ENCODE data around the gene CNKSR1.

CNKSR1 gene

GRCh38 chr1:26184883-26185282 is 7.6 kb downstream of the CNKSR1 start:
- no peak for DNase-seq (ENCODE audit: low read depth)

GRCh38 chr1:26187882-26188281 is 10.6 kb downstream of the CNKSR1 start:
- DNase-seq (ENCODE audit: low read depth): no peak

GRCh38 chr1:26188477-26188876 is 11.2 kb downstream of the CNKSR1 start:
- DNase-seq (ENCODE audit: low read depth): no peak

- no peak for DNase-seq (ENCODE audit: low read depth)
These were observed 12.0 kb downstream of the CNKSR1 start for GRCh38 chr1:26189331-26189730.

GRCh38 chr1:26189751-26190275 is 12.5 kb downstream of the CNKSR1 start:
- DNase-seq (ENCODE audit: low read depth): no peak

GRCh38 chr1:26190373-26190987 is 13.2 kb downstream of the CNKSR1 start, which contains the start of gene CATSPER4:
Gene CATSPER4 (plus strand): TSS chr1:26190602. CDS start chr1:26190628, 26 bp downstream.
- DNase-seq (ENCODE audit: low read depth): no peak

GRCh38 chr1:26191739-26192138 is 14.4 kb downstream of the CNKSR1 start:
- no peak for DNase-seq (ENCODE audit: low read depth)

- no peak for DNase-seq (ENCODE audit: low read depth)
These were observed 18.5 kb downstream of the CNKSR1 start for GRCh38 chr1:26195805-26196204.

GRCh38 chr1:26197301-26197700 is 20.0 kb downstream of the CNKSR1 start:
- no peak for DNase-seq (ENCODE audit: low read depth)

- DNase-seq (ENCODE audit: low read depth): no peak
These were observed 20.5 kb downstream of the CNKSR1 start for GRCh38 chr1:26197813-26198212.

- DNase-seq (ENCODE audit: low read depth): no peak
These were observed 23.1 kb downstream of the CNKSR1 start for GRCh38 chr1:26200413-26200812.

GRCh38 chr1:26203642-26204318 is 26.5 kb downstream of the CNKSR1 start:
- DNase-seq (ENCODE audit: low read depth): no peak

- DNase-seq (ENCODE audit: low read depth): no peak
These were observed 33.0 kb downstream of the CNKSR1 start for GRCh38 chr1:26210147-26210870.

GRCh38 chr1:26212726-26213125 is 35.4 kb downstream of the CNKSR1 start:
- DNase-seq (ENCODE audit: low read depth): no peak

GRCh38 chr1:26213335-26213905 is 36.1 kb downstream of the CNKSR1 start:
- no peak for DNase-seq (ENCODE audit: low read depth)

GRCh38 chr1:26215246-26215645 is 38.0 kb downstream of the CNKSR1 start:
- no peak for DNase-seq (ENCODE audit: low read depth)

GRCh38 chr1:26218906-26219494 is 41.7 kb downstream of the CNKSR1 start:
- no peak for DNase-seq (ENCODE audit: low read depth)

GRCh38 chr1:26220199-26220912 is 43.1 kb downstream of the CNKSR1 start:
- no peak for DNase-seq (ENCODE audit: low read depth)

GRCh38 chr1:26221094-26221493 is 43.8 kb downstream of the CNKSR1 start:
- DNase-seq (ENCODE audit: low read depth): no peak

GRCh38 chr1:26224606-26225005 is 47.3 kb downstream of the CNKSR1 start:
- no peak for DNase-seq (ENCODE audit: low read depth)

GRCh38 chr1:26225033-26225831 is 47.9 kb downstream of the CNKSR1 start:
- peak; percentile 22 for DNase-seq (ENCODE audit: low read depth)
